Right kidney (tissue), 1 donor: Measurements from ENCODE around the gene MAP2K2.

Experiments used
- DNase-seq: peaks from one replicate; pipeline ENCODE4 v3.0.0-alpha.2; 2016

MAP2K2 gene

GRCh38 chr19:4061178-4061682, 62.7 kb downstream of the MAP2K2 start:
- DNase-seq, result no peak

DNA sequence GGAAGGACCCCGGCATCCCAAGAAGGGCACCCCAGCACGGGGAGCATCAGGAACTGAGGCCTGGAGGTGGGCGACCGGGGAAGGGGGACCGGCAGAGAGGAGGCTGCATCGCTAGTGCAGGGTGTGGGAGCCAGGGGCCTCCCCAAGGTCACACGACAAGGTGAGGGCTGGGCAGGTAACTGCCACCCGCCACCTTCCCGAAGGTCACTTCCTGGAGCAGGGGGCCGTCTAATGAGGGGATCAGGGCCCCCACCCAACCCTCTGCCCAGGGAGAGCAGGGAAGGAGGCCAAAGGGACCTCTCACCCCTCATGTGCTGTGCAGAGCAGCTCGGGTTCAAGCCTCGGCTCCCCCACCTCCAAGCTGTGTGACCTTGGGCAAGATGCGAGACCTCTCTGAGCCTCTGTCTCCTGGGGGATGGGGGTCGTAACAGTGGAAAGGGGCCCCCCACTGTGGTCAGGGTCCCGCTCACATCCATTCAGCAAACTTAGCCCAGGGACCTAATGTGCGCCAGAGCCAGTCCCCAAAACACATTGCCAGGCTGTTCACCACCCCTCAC, 63.2 kb downstream of the MAP2K2 start:
- no peak for DNase-seq

DNA sequence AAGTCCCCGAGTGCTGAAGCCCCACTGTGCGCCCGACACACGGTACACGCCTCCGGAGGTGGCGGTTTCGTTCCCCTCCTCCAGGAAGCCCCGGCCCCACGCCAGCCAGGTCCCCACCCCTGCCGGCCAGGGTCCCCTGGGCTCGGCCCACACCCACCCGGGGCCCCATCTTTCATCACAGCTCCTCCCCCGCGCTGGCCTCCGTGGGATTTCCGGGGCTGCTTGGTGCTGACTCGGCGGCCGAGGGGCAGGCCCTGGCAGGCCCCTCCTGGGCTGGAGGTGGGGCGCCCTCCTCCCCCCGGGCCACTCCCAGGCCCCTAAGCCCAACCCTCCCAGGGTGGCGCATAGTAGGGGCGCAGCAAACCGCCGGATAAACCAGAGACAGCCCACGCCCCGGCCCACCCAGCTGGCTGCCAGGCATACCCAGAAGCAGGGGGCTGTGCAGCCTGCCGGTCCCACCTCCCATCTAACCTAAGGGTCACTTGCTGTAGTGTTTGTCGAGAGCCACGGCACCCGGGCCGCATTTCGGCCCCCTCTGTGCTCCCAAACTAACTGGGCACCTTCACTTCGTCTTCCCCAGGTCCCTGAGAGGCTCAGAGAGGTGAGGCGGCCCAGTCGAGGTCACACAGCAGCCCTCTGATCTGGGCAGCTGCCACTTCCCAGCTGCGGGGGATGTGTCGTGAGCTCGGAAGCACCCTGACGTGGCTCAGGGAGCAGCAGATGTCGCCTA, 63.9 kb downstream of the MAP2K2 start:
- no peak for DNase-seq

GRCh38 chr19:4059453-4059871, 64.5 kb downstream of the MAP2K2 start:
- DNase-seq, result no peak

DNA sequence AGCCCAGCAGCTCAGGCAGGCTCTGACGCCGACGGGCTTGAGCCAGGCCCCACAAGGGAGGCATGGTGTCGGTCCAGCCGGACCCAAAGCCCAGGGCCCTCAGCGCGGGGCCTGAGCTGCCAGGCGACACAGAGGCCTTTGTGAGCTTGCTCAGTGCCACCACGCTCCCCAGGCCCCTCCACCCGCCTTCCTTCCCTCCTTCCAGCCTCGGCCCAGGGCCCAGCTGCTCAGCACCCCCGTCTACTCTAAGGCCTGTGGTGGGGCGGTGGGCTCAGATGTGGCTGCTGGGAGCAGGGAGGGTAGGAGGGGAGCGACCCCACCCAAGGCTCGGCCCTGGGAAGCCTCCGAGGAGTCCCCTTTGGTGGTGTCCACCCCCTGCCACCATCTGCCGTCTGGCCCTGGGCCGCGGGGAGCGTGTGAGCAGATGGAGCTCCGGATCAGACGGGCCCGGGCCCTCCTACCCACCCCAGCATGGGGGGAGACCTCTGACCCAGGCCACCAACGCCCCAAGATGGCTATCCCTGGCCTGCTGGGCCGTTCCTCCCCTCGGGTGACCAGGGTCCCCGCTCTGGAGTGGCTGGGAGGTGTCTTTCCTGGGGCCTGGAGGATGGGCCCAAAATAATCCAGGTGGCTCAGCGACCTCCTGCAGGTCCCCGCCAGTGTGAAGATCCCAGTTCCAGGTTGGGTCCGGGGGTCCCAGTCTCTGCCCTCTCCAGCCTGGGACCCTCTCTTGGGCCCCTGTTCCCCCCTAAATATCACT, 65.0 kb downstream of the MAP2K2 start:
- no peak for DNase-seq

- no peak for DNase-seq
Observed at GRCh38 chr19:4057931-4058692, 65.8 kb downstream of the MAP2K2 start.

GRCh38 chr19:4055209-4055552, 68.7 kb downstream of the MAP2K2 start:
- DNase-seq, result no peak

DNA sequence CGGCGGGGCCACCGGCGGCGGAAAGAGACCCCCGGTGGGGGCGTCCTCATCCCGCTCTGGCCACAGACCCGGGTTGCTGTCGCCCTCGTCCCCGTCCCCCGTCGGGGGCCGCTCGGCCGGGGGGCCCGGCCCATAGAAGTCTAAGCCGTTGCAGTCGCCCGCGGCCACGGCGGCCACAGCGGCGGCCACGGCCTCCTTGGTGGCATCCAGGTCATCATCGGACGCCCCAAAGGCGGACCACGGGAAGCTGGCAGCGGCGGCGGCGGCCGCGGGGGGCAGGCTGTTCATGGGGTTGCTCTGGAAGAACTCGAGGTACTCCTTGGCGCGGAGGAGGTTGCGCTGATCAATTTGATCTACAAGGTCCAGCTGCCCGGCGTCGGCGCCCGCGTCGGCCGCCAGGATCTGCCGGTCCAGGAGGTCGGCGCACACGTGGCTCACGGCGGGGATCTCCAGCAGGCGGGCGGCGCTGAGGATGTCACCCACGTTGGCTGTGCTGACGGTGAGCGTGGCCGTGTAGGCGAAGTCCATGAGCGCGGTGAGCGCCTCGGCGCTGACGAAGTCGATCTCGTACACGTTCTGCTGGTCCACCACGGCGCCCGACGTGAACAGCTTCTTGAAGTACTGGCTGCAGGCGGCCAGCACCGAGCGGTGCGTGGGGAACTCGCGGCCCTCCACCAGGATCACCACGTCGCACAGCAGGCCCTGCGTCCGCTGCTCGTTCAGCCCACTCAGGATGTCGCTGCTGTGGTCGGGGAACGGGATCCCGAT, 69.3 kb downstream of the MAP2K2 start:
- no peak for DNase-seq

- no peak for DNase-seq
Observed at GRCh38 chr19:4053423-4054324, 70.2 kb downstream of the MAP2K2 start.

GRCh38 chr19:4052993-4053422, 70.9 kb downstream of the MAP2K2 start:
- DNase-seq, result no peak

GRCh38 chr19:4052114-4052992, 71.6 kb downstream of the MAP2K2 start:
- DNase-seq, result no peak

- no peak for DNase-seq
Observed at GRCh38 chr19:4051175-4052101, 72.5 kb downstream of the MAP2K2 start.

DNA sequence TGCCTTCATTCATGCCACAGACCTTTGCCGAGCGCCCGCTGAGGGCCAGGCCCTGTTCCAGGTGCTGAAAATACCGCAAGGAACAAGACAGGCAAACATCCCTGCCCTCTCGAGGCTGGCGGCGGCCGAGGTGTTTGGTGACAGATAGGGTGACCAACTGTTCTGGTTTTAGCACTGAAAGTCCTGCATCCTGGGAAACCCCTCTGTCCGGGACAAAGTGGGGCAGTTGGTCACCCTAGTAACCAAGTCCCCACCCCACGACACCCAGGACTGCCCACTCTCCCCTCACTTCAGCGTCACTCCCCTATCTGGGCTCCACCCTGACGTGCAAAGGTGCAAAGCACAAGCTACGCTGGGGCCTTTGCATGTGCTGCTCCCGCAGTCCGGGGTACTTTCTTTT, 74.5 kb downstream of the MAP2K2 start:
- no peak for DNase-seq

DNA sequence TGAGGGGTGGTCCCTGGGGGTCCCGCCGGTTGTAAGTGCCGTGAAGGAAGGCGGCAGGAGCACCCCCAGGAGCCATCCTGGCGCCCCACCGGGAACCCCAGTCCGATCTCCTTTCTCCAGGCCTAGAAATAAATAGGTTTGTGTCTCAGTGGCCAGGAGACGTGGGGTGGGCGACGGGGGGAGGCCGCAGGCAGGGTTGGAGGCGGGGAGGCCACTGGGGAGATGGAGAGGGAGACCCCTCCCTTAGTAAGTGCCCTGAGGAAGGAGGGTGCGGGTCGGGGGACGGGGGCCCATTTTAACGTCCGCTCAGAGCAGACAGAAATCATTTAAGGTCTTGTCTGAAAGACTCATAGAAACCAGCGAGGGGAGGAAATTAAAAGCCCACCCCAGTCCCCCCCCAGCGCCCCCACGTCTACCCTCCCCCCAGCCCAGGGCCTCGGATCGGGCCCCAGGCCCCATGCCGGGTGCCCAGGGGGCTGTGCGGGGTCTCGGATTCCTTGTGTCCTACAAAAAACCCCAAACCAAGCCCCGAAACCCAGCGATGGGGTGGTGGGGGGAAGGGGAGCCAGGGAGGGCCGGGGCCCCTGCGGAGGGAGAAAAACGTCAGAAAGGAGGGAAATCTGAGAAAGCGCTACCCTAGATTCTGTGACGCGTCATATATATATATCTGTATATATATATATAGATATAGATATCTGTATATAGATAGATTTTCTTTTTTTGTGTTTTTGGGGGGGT, 76.8 kb downstream of the MAP2K2 start:
- DNase-seq, result no peak

- no peak for DNase-seq
Observed at GRCh38 chr19:4046362-4046691, 77.6 kb downstream of the MAP2K2 start.

DNA sequence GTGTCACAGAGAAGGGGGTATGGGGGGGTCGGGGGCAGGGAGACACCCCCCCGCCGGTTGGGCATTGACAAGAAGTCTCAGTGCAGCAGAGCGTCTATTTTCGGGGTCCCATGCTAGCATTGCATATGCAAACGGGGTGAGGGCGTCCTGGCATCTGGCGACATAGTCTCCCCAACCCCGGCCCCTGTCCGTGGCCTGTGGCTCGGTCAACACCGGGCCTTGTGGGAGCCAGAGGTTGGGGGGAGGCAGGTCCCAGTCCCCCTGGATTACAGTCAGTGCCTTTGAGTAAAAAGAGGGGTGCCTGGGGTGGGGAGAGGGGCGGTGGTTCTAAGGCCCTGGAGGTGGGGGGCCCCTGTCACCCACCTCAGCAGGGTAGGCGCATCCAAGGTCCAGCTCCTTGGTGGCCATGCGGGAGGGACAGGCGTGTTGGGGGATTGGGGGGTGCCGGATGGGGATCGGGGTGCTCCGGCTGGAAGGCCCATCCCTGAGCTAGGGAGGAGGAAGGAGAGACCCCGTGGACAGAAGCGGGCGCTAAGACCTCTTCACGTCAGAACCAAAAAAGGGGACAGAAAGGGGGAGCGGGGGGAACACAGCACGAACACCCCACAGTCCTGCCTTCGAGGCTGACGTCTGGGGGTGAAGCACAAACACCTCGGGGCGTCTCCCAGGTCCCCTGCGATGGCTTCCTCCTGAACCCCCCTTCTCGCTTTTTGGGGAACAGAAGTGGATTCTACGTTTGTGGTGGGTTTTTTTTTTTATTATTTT, 78.1 kb downstream of the MAP2K2 start:
- no peak for DNase-seq

GRCh38 chr19:4044990-4045465, 78.9 kb downstream of the MAP2K2 start:
- DNase-seq, result no peak
